HG02970 (cell line): ENCODE results near the gene C3.
"Not testable (repeated sequence)": the region's sequence is repeated elsewhere in the genome, so short reads cannot be mapped to it uniquely, and the experiment has no call there.

Experiments
- ATAC-seq: cut with Tn5 transposase; IDR thresholded peaks from one replicate; pipeline ENCODE4 v1.9.1; 2021; ENCODE audit warnings: mild to moderate bottlenecking, moderate library complexity, moderate number of reproducible peaks; ENCODE audit not compliant: unreplicated experiment, low FRiP score

Gene C3

DNA sequence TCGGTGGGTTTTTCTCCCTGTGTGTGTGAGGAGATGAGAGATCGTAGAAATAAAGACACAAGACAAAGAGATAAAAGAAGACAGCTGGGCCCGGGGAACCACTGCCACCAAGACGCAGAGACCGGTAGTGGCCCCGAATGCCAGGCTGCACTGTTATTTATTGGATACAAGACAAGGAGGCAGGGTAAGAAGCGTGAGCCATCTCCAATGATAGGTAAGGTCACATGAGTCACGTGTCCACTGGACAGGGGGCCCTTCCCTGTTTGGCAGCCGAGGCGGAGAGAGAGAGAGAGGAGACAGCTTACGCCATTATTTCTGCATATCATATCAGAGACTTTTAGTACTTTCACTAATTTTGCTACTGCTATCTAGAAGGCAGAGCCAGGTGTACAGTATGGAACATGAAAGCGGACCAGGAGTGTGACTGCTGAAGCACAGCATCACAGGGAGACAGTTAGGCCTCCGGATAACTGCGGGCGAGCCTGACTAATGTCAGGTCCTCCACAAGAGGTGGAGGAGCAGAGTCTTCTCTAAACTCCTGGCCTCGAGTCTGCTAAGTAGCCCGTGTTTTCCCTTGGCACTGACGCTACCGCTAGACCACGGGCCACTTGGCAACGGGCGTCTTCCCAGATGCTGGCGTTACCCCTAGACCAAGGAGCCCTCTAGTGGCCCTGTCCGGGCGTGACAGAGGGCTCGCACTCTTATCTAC, 87.5 kb downstream of the C3 start:
- not testable (repeated sequence) for ATAC-seq

DNA sequence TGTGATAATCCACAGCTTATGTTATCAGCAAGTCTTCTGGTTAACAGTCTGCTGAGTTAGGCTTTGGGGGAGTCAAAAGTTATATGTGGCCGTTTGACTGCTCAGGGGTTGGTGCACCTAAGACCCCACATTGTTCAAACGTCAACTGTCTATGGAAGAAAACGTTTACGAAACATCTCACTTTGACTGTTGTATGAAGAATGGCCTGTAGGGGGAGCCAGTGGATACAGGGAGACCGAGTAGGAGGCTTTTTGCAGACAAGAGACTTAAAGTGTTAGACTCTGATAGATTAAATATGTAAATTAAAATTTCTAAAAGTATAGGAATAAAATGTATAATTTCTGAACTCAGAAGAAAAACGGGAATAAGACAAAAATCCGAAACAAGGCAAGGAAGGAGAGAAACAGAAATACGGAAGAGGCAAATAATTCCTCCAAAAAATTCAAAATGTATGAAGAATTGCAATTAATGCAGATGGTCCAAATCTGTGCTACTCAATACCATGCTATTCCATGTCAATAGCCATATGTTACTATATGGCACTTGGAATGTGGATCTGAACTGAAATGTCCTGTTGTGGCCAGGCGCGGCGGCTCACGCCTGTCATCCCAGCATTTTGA, 88.3 kb downstream of the C3 start:
- ATAC-seq, result no peak
